Endothelial cell of umbilical vein (primary cell): ENCODE measurements around the gene PNISR. TPM values are rescaled to one million over a fixed set of nuclear protein-coding genes. Genes with fewer than 3 reads are reported as not detected.

ENCODE experiments used
- BruUV-seq: library from RNA; stranded (reverse); fragments of 400-500 nt; replicated peaks from 2 replicates; lab custom pipeline; 2021; lab: Mats Ljungman, UMichigan
- CTCF ChIA-PET: fragments of 300-600, 350-600 bp; sonication (Branson Sonifier 250); formaldehyde crosslinking; loops from one replicate; lab custom pipeline; 2021; ENCODE audit warnings: antibody characterized with exemption, inconsistent platforms; lab: Charles Lee
- POLR2A ChIA-PET: fragments of 300-600, 350-600 bp; sonication (Branson Sonifier 250); formaldehyde crosslinking; loops from one replicate; lab custom pipeline; 2021; ENCODE audit warnings: antibody characterized with exemption, inconsistent platforms; lab: Charles Lee
- DNase-seq: peaks from one replicate; pipeline ENCODE4 v3.0.0-alpha.2; 2011; ENCODE audit warnings: low read depth, low spot score
- FAIRE-seq: peaks from 2 replicates; lab custom pipeline; 2011; peaks lifted over from hg19 to GRCh38; lab: Jason Lieb, UNC
- H2AFZ ChIP-seq: 2 replicates; pipeline ENCODE4 v1.6.0; 2012; ENCODE audit warnings: low read depth, low read length, control low read depth, inconsistent platforms
- H3K27ac ChIP-seq: 2 replicates; pipeline ENCODE4 v1.5.1; 2011; ENCODE audit warnings: low read depth, mild to moderate bottlenecking, control low read depth, low read length, moderate library complexity; ENCODE audit not compliant: insufficient read depth
- H3K27me3 ChIP-seq, 2 experiments: 2 replicates each; pipeline versions ENCODE4 v1.6.0 to v1.6.1; 2011; ENCODE audit warnings: low read length in 2 of 2, mixed read lengths in 1 of 2; ENCODE audit not compliant: control insufficient read depth in 2 of 2, insufficient read depth in 2 of 2
- H3K36me3 ChIP-seq, 2 experiments: 2 replicates in 1 of 2; 3 replicates in 1 of 2; pipeline ENCODE4 v1.5.1; 2011; ENCODE audit warnings: low read length in 2 of 2, mild to moderate bottlenecking in 1 of 2, moderate library complexity in 1 of 2; ENCODE audit not compliant: control insufficient read depth in 2 of 2, insufficient read depth in 2 of 2; ENCODE audit errors: extremely low read depth in 1 of 2
- H3K4me1 ChIP-seq: 3 replicates; pipeline ENCODE4 v1.5.1; 2011; ENCODE audit warnings: mild to moderate bottlenecking, low read length; ENCODE audit not compliant: control insufficient read depth, insufficient read depth; ENCODE audit errors: extremely low read depth
- H3K4me2 ChIP-seq: 2 replicates; pipeline ENCODE4 v1.6.1; 2011; ENCODE audit warnings: low read length, control low read depth, mixed read lengths; ENCODE audit not compliant: insufficient read depth
- H3K4me3 ChIP-seq, 3 experiments: fragments of 200-600 bp in 1 of 3; sonication (generic), shearing (Covaris generic) in 1 of 3; replicated peaks in 1 of 3; 2 replicates each; pipeline ENCODE4 v1.5.1; 2011 to 2016; ENCODE audit warnings: control low read depth in 3 of 3, low read length in 3 of 3, mild to moderate bottlenecking in 2 of 3, inconsistent platforms in 1 of 3, low read depth in 1 of 3, moderate library complexity in 1 of 3; ENCODE audit not compliant: insufficient read depth in 1 of 3
- H3K79me2 ChIP-seq: 2 replicates; pipeline ENCODE4 v1.6.0; 2012; ENCODE audit warnings: low read length, inconsistent platforms; ENCODE audit not compliant: control insufficient read depth, insufficient read depth
- H3K9ac ChIP-seq: replicated peaks from 2 replicates; pipeline ENCODE3; 2011; ENCODE audit warnings: low read length, control low read depth; ENCODE audit not compliant: insufficient read depth; ENCODE audit errors: extremely low read depth
- H3K9me1 ChIP-seq: replicated peaks from 3 replicates; pipeline ENCODE4 v1.6.0; 2011; ENCODE audit warnings: mild to moderate bottlenecking, low read length; ENCODE audit not compliant: control insufficient read depth, insufficient read depth; ENCODE audit errors: extremely low read depth
- H3K9me3 ChIP-seq: replicated peaks from 2 replicates; pipeline ENCODE4 v1.5.1; 2012; ENCODE audit warnings: low read length, inconsistent platforms; ENCODE audit not compliant: control insufficient read depth, insufficient read depth
- H4K20me1 ChIP-seq: replicated peaks from 2 replicates; pipeline ENCODE3; 2011; ENCODE audit warnings: mild to moderate bottlenecking, low read length; ENCODE audit not compliant: control insufficient read depth, insufficient read depth; ENCODE audit errors: extremely low read depth
- CTCF ChIP-seq, 2 donors: IDR thresholded peaks; 1 replicate in 1 of 2; 2 replicates in 1 of 2; pipeline ENCODE4 v1.5.1; 2011; ENCODE audit warnings: low read length in 2 of 2, mild to moderate bottlenecking in 2 of 2, moderate library complexity in 2 of 2, control low read depth in 1 of 2, inconsistent platforms in 1 of 2, low read depth in 1 of 2; ENCODE audit not compliant: insufficient read depth in 1 of 2; ENCODE audit errors: extremely low read depth in 1 of 2
- EZH2 ChIP-seq: IDR thresholded peaks from 2 replicates; pipeline ENCODE4 v1.6.1; 2012; ENCODE audit warnings: borderline replicate concordance, low read depth, mild to moderate bottlenecking, moderate library complexity, low read length, inconsistent platforms; ENCODE audit not compliant: severe bottlenecking
- FOS ChIP-seq: IDR thresholded peaks from 2 replicates; pipeline ENCODE4 v1.6.1; 2011; ENCODE audit warnings: mild to moderate bottlenecking, low read length, moderate library complexity, borderline replicate concordance; ENCODE audit not compliant: insufficient read depth
- GATA2 ChIP-seq: IDR thresholded peaks from 2 replicates; pipeline ENCODE4 v1.7.0; 2011; ENCODE audit warnings: low read depth, mild to moderate bottlenecking, moderate library complexity, mixed read lengths, low read length; ENCODE audit not compliant: insufficient read length, insufficient read depth
- JUN ChIP-seq: IDR thresholded peaks from 2 replicates; pipeline ENCODE4 v1.6.1; 2011; ENCODE audit warnings: borderline replicate concordance, low read depth; ENCODE audit not compliant: insufficient read length, insufficient read depth
- MAX ChIP-seq: IDR thresholded peaks from 2 replicates; pipeline ENCODE4 v1.6.1; 2011; ENCODE audit not compliant: insufficient read depth, insufficient read length
- MYC ChIP-seq: IDR thresholded peaks from one replicate; pipeline ENCODE4 v1.6.1; 2011; ENCODE audit warnings: mild to moderate bottlenecking, low read depth, low read length
- POLR2A ChIP-seq: IDR thresholded peaks from 2 replicates; pipeline ENCODE4 v1.6.1; 2012; ENCODE audit warnings: low read depth, mild to moderate bottlenecking, control low read depth, low read length
- POLR2AphosphoS5 ChIP-seq: IDR thresholded peaks from 2 replicates; pipeline ENCODE4 v1.6.1; 2012; ENCODE audit warnings: low read depth, mild to moderate bottlenecking, control low read depth, low read length, moderate library complexity; ENCODE audit not compliant: insufficient read depth
- dilution Hi-C: fragments of 300-500 bp; cut with MboI; formaldehyde crosslinking; loops from one replicate; pipeline ENCODE4 v1.15.0; 2019; ENCODE audit warnings: low sequenced_read_pairs; ENCODE audit not compliant: extremely low pct_ligation_motif_present
- intact Hi-C: fragments of 100-400 bp; cut with micrococcal nuclease; formaldehyde crosslinking; loops from one replicate; pipeline ENCODE4 v1.10.0; 2022
- polyA plus RNA-seq, 4 experiments: library from polyadenylated mRNA; depleted of rRNA in 3 of 4; stranded (reverse) in 3 of 4; unstranded in 1 of 4; fragments of >200 nt; gene quantifications; 2 replicates each; pipeline versions ENCODE4 v1.2.1 to v1.2.3, GENCODE V29; 2011 to 2012; ENCODE audit warnings: missing spikeins in 1 of 4
- total RNA-seq: library from RNA; stranded (reverse); gene quantifications from 2 replicates; pipeline ENCODE4 v1.2.3, GENCODE V29; 2021

The PNISR gene
- total and polyA plus RNA-seq, 2 donors (not counting 3 experiments of a cell fraction or from before 2014, with no cell fraction given): 34.6 to 106 TPM

- H3K4me2 ChIP-seq: no peak overlapping the region
- intact Hi-C loops: no loop called here
- POLR2A ChIA-PET: no interaction called here
These were observed 48.6 kb upstream of the PNISR start for GRCh38 chr6:99473730-99474129.

More at GRCh38 chr6:99473730-99474129, 48.6 kb upstream of the PNISR start:
- H3K4me3 ChIP-seq: no peak overlapping the region
- no peak overlapping the region for H3K9ac ChIP-seq
- H3K79me2 ChIP-seq: no peaks in the 10 kb centered on the region
- CTCF ChIA-PET: interaction anchor here (1.3 kb wide), 1 partner anchor 9 kb away, joined by 5 read pairs; no protein-coding TSS in a partner anchor
- H3K27me3 ChIP-seq: no peaks in the 10 kb centered on the region
- H3K9me1 ChIP-seq: no peaks in the 10 kb centered on the region
- dilution Hi-C loops: no loop called here
- no peaks in the 10 kb centered on the region for H3K9me3 ChIP-seq
- no peaks in the 10 kb centered on the region for H4K20me1 ChIP-seq
- H3K4me1 ChIP-seq: no peaks in the 10 kb centered on the region
- no peak overlapping the region for H3K27ac ChIP-seq
- no peak overlapping the region for H2AFZ ChIP-seq
- DNase-seq: no peak
- BruUV-seq: no TSS peak
- TF ChIP-seq CTCF (IDR thresholded peaks at IDR 0.05; ENCODE audit: extremely low read depth in 1 of 2, insufficient read depth in 1 of 2, low read depth in 1 of 2, low read length in 2 of 2) (no peak), MAX (no peak), POLR2A (no peak), GATA2 (no peak), POLR2AphosphoS5 (no peak), FOS (no peak), EZH2 (no peak), MYC (no peak), JUN (no peak)
- FAIRE-seq: no peak
- H3K36me3 ChIP-seq: peaks cover 0 to 2% of the 10 kb centered on the region in 2 experiments
